Endodermal cell (in vitro differentiated cells): ENCODE results near the gene BIRC5. TPM values are rescaled to one million over a fixed set of nuclear protein-coding genes. Genes with fewer than 3 reads are reported as not detected.
A peak's percentile ranks its signal among the peaks of the same experiment; 100 is the strongest.

Experiments
- DNase-seq: peaks from one replicate; pipeline ENCODE4 v3.0.0-alpha.2; 2017
- H3K27ac ChIP-seq: 2 replicates; pipeline ENCODE4 v1.5.1; 2013; ENCODE audit warnings: mild to moderate bottlenecking, low read depth, low read length, moderate library complexity
- H3K27me3 ChIP-seq: 2 replicates; pipeline ENCODE4 v1.6.1; 2013; ENCODE audit warnings: mild to moderate bottlenecking, low read length, moderate library complexity; ENCODE audit not compliant: insufficient read depth, control insufficient read depth, poor library complexity, severe bottlenecking
- H3K36me3 ChIP-seq: 2 replicates; pipeline ENCODE4 v1.7.0; 2013; ENCODE audit warnings: mild to moderate bottlenecking, low read length, moderate library complexity; ENCODE audit not compliant: control insufficient read depth, insufficient read depth
- H3K4me1 ChIP-seq: one replicate; pipeline ENCODE4 v1.7.0; 2013; ENCODE audit warnings: low read length; ENCODE audit not compliant: control insufficient read depth, insufficient read depth
- H3K4me3 ChIP-seq: 2 replicates; pipeline ENCODE4 v1.5.1; 2013; ENCODE audit warnings: mild to moderate bottlenecking, low read length, moderate library complexity
- H3K9ac ChIP-seq: 2 replicates; pipeline ENCODE4 v1.6.1; 2013; ENCODE audit warnings: mild to moderate bottlenecking, low read length, moderate library complexity; ENCODE audit not compliant: poor library complexity, severe bottlenecking; ENCODE audit errors: extremely low read depth
- H3K9me3 ChIP-seq: 2 replicates; pipeline ENCODE4 v1.6.1; 2013; ENCODE audit warnings: mild to moderate bottlenecking, low read length, moderate library complexity; ENCODE audit not compliant: control insufficient read depth
- H3K27ac Mint-ChIP-seq: 2 replicates; pipeline ENCODE4 v1.8.0; 2020; ENCODE audit warnings: mixed read lengths
- H3K27me3 Mint-ChIP-seq: 2 replicates; pipeline ENCODE4 v1.8.0; 2021; ENCODE audit warnings: mild to moderate bottlenecking, mixed read lengths; ENCODE audit not compliant: insufficient read depth
- H3K36me3 Mint-ChIP-seq: 2 replicates; pipeline ENCODE4 v1.8.0; 2020; ENCODE audit warnings: low read depth, mixed read lengths
- H3K4me1 Mint-ChIP-seq: 2 replicates; pipeline ENCODE4 v1.8.0; 2020; ENCODE audit warnings: mixed read lengths
- H3K4me3 Mint-ChIP-seq: 2 replicates; pipeline ENCODE4 v1.8.0; 2020; ENCODE audit warnings: mild to moderate bottlenecking, moderate library complexity, mixed read lengths
- H3K9me3 Mint-ChIP-seq: 2 replicates; pipeline ENCODE4 v1.8.0; 2020; ENCODE audit warnings: mild to moderate bottlenecking, mixed read lengths
- CTCF ChIP-seq: fragments of 200-600 bp; sonication (generic); conservative IDR thresholded peaks from 2 replicates; pipeline ENCODE4 v1.5.0; 2021; ENCODE audit warnings: antibody characterized with exemption, mild to moderate bottlenecking
- WGBS, 2 experiments: methylation state at CpG; one replicate each; pipeline versions ENCODE4 v1.1.5 to v1.1.7; 2013; ENCODE audit warnings: missing lambda C conversion rate in 2 of 2, mixed read lengths in 1 of 2; ENCODE audit not compliant: insufficient coverage in 1 of 2, insufficient read length in 1 of 2; 5-methylcytosine and 5-hydroxymethylcytosine counted together
- total RNA-seq, 2 donors: library from RNA; stranded (reverse); fragmentation: NEBNext Ultra II Directional in 1 of 2; extraction: Animal tissue kit (Norgen Biotek cat#: 25700) in 1 of 2; gene quantifications; 2 replicates in 1 of 2; 3 replicates in 1 of 2; pipeline ENCODE4 v1.2.1, GENCODE V29; 2021

BIRC5 gene
- total RNA-seq, 2 donors from 2014 or later = 59.7 to 89.6 TPM

GRCh38 chr17:78175643-78175981, 38.4 kb upstream of the BIRC5 start:
- TF ChIP-seq CTCF = no peak
- Mint-ChIP-seq H3K36me3 (peaks cover 46% of the 10 kb centered on the region), H3K27ac (no peak overlapping the region), H3K4me1 (peaks cover 20% of the 10 kb centered on the region), H3K9me3 (no peaks in the 10 kb centered on the region), H3K27me3 (no peaks in the 10 kb centered on the region), H3K4me3 (no peak overlapping the region)
- Histone ChIP-seq H3K4me1 (peaks cover 4% of the 10 kb centered on the region), H3K4me3 (no peak overlapping the region), H3K36me3 (peaks cover 65% of the 10 kb centered on the region), H3K27me3 (no peaks in the 10 kb centered on the region), H3K27ac (no peak overlapping the region), H3K9me3 (no peaks in the 10 kb centered on the region), H3K9ac (no peak overlapping the region)
- no peak for DNase-seq
- 95 to 96% methylated on average over 14 of the region's 14 CpGs for WGBS, 2 experiments

- DNase-seq = peak; percentile 97
- peak overlapping the region; percentile 72 for H3K27ac Mint-ChIP-seq
- peak; percentile 97 for TF ChIP-seq CTCF
These were observed 37.5 kb upstream of the BIRC5 start for GRCh38 chr17:78176548-78177025.

GRCh38 chr17:78179372-78179771, 34.7 kb upstream of the BIRC5 start:
- Histone ChIP-seq H3K27ac (no peak overlapping the region), H3K27me3 (no peaks in the 10 kb centered on the region), H3K9me3 (no peaks in the 10 kb centered on the region), H3K36me3 (peaks cover 81% of the 10 kb centered on the region), H3K4me3 (no peak overlapping the region), H3K9ac (no peak overlapping the region), H3K4me1 (no peaks in the 10 kb centered on the region)
- Mint-ChIP-seq H3K4me1 (peaks cover 12% of the 10 kb centered on the region), H3K9me3 (no peaks in the 10 kb centered on the region), H3K36me3 (peaks cover 60% of the 10 kb centered on the region), H3K4me3 (no peak overlapping the region), H3K27ac (peak overlapping the region; percentile 48), H3K27me3 (no peaks in the 10 kb centered on the region)
- TF ChIP-seq CTCF = no peak
- peak; percentile 53 for DNase-seq
- 96 to 97% methylated on average over 12 to 17 of the region's 17 CpGs for WGBS, 2 experiments

More at GRCh38 chr17:78176548-78177025, 37.5 kb upstream of the BIRC5 start:
- peaks cover 20% of the 10 kb centered on the region for H3K4me1 Mint-ChIP-seq
- peaks cover 54% of the 10 kb centered on the region for H3K36me3 Mint-ChIP-seq
- H3K9me3 Mint-ChIP-seq = no peaks in the 10 kb centered on the region
- Histone ChIP-seq H3K9ac (no peak overlapping the region), H3K27ac (no peak overlapping the region), H3K36me3 (peaks cover 70% of the 10 kb centered on the region), H3K4me1 (peaks cover 4% of the 10 kb centered on the region), H3K9me3 (no peaks in the 10 kb centered on the region), H3K27me3 (no peaks in the 10 kb centered on the region), H3K4me3 (no peak overlapping the region)
- 43 to 78% methylated on average over 6 to 11 of the region's 14 CpGs for WGBS, 2 experiments
- H3K27me3 Mint-ChIP-seq = no peaks in the 10 kb centered on the region
- H3K4me3 Mint-ChIP-seq = no peak overlapping the region
